ENCODE measurements around the gene HLA-DOB.

The HLA-DOB gene

DNA sequence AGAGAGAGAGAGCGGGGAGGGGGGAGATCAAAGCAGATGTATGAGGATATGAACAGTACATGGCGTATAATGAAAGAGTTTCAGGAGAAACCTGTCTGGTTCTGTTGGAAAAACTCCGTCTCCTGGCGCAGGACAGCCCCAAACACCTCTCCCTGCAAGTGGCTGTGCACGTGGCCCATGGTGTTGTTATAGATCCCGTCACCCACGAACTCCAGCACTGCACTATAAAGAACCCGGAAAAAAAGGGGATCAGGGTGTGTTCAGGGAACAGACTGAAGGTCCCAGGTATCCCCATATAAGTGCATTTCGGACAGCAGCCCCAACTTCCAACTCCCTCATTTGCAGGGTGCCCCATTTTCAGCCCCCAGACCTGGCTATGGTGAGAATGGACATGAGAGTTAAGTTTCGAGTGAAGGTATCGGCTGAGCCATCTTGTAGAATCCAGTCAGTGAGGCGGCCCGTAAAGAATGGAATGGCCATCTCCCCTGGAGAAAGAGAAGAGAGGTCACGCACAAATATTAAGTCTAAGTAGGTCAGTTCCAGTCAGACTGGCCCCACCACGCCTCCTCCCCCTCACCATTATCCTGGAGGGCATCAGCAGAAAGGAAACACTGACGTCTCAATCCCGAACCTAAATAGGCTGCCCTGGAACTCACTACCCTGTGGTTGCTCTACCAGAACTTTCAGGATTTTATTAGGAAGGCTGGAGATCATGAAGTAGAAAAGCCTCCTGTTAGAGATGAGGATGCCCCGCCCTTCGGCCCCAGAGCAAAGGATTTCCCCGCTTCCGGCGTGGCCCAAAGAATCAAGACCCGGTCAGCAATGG lies 35.4 kb upstream of the HLA-DOB start:
- no peak overlapping the region for H3K27ac ChIP-seq (ENCODE audit: low read depth, low read length)

GRCh38 chr6:32851025-32851424 lies 34.2 kb upstream of the HLA-DOB start:
- no peak overlapping the region for H3K23ac ChIP-seq (ENCODE audit: low read length)
- no peak overlapping the region for H3K56ac ChIP-seq (ENCODE audit: low read length)
- H2BK5ac ChIP-seq (ENCODE audit: low read length), result no peak overlapping the region
- H4K8ac ChIP-seq (ENCODE audit: low read depth, low read length), result no peak overlapping the region
- no peak for DNase-seq
- no peak overlapping the region for H3K18ac ChIP-seq (ENCODE audit: low read length)
- H3K27me3 ChIP-seq (ENCODE audit: insufficient read depth, low read length, poor library complexity), result peaks cover 25% of the 10 kb centered on the region
- H3K4me1 ChIP-seq (ENCODE audit: control insufficient read depth, low read depth, low read length), result no peaks in the 10 kb centered on the region
- no peak overlapping the region for H3K27ac ChIP-seq (ENCODE audit: low read depth, low read length)
- H3K4me2 ChIP-seq (ENCODE audit: low read length), result no peak overlapping the region
- H3K4me3 ChIP-seq (ENCODE audit: low read length), result no peak overlapping the region
- WGBS (ENCODE audit: extremely low coverage, insufficient coverage, low lambda C conversion rate), result no CpG with 5 or more reads among the region's 4 CpGs
- H2BK120ac ChIP-seq (ENCODE audit: low read depth, low read length), result no peak overlapping the region
- H3K9ac ChIP-seq (ENCODE audit: low read length), result no peak overlapping the region
- H3K79me2 ChIP-seq (ENCODE audit: control insufficient read depth, insufficient read depth, low read length), result no peaks in the 10 kb centered on the region
- no peak overlapping the region for H2AK5ac ChIP-seq (ENCODE audit: low read length)
- H2BK15ac ChIP-seq (replicated peaks; ENCODE audit: low read depth), result no peak overlapping the region
- H3K36me3 ChIP-seq (ENCODE audit: control insufficient read depth, insufficient read depth, low read length), result no peaks in the 10 kb centered on the region
- no peak overlapping the region for H3K4ac ChIP-seq (ENCODE audit: low read depth, low read length)
- no peak overlapping the region for H4K5ac ChIP-seq (ENCODE audit: low read length)
- no peaks in the 10 kb centered on the region for H3K79me1 ChIP-seq (ENCODE audit: low read length)

More for the DNA sequence above, 35.4 kb upstream of the HLA-DOB start:
- Histone ChIP-seq H2BK120ac (ENCODE audit: low read depth, low read length) (no peak overlapping the region), H3K4me2 (ENCODE audit: low read length) (no peak overlapping the region), H3K56ac (ENCODE audit: low read length) (no peak overlapping the region), H3K4me1 (ENCODE audit: control insufficient read depth, low read depth, low read length) (no peaks in the 10 kb centered on the region), H3K79me1 (ENCODE audit: low read length) (no peaks in the 10 kb centered on the region), H2AK5ac (ENCODE audit: low read length) (no peak overlapping the region), H3K27me3 (ENCODE audit: insufficient read depth, low read length, poor library complexity) (peaks cover 28% of the 10 kb centered on the region), H3K79me2 (ENCODE audit: control insufficient read depth, insufficient read depth, low read length) (no peaks in the 10 kb centered on the region), H3K18ac (ENCODE audit: low read length) (no peak overlapping the region), H2BK5ac (ENCODE audit: low read length) (no peak overlapping the region), H3K23ac (ENCODE audit: low read length) (no peak overlapping the region), H4K8ac (ENCODE audit: low read depth, low read length) (no peak overlapping the region), H3K9ac (ENCODE audit: low read length) (no peak overlapping the region), H4K5ac (ENCODE audit: low read length) (no peak overlapping the region), H3K4ac (ENCODE audit: low read depth, low read length) (no peak overlapping the region), H3K4me3 (ENCODE audit: low read length) (no peak overlapping the region), H3K36me3 (ENCODE audit: control insufficient read depth, insufficient read depth, low read length) (no peaks in the 10 kb centered on the region), H2BK15ac (replicated peaks; ENCODE audit: low read depth) (no peak overlapping the region)
- DNase-seq, result no peak
- WGBS (ENCODE audit: extremely low coverage, insufficient coverage, low lambda C conversion rate), result no CpG with 5 or more reads among the region's 23 CpGs

- H4K5ac ChIP-seq (ENCODE audit: low read length), result no peak overlapping the region
- H3K4me1 ChIP-seq (ENCODE audit: control insufficient read depth, low read depth, low read length), result no peaks in the 10 kb centered on the region
- H3K4ac ChIP-seq (ENCODE audit: low read depth, low read length), result no peak overlapping the region
- DNase-seq, result no peak
- H3K79me2 ChIP-seq (ENCODE audit: control insufficient read depth, insufficient read depth, low read length), result no peaks in the 10 kb centered on the region
- H2BK120ac ChIP-seq (ENCODE audit: low read depth, low read length), result no peak overlapping the region
- H3K18ac ChIP-seq (ENCODE audit: low read length), result no peak overlapping the region
- H3K23ac ChIP-seq (ENCODE audit: low read length), result no peak overlapping the region
- no peak overlapping the region for H3K27ac ChIP-seq (ENCODE audit: low read depth, low read length)
- H2AK5ac ChIP-seq (ENCODE audit: low read length), result no peak overlapping the region
- no peaks in the 10 kb centered on the region for H3K79me1 ChIP-seq (ENCODE audit: low read length)
- H3K9ac ChIP-seq (ENCODE audit: low read length), result no peak overlapping the region
- WGBS (ENCODE audit: extremely low coverage, insufficient coverage, low lambda C conversion rate), result no CpG with 5 or more reads among the region's 6 CpGs
- H3K4me2 ChIP-seq (ENCODE audit: low read length), result no peak overlapping the region
- no peaks in the 10 kb centered on the region for H3K36me3 ChIP-seq (ENCODE audit: control insufficient read depth, insufficient read depth, low read length)
- H3K27me3 ChIP-seq (ENCODE audit: insufficient read depth, low read length, poor library complexity), result peaks cover 14% of the 10 kb centered on the region
- no peak overlapping the region for H3K56ac ChIP-seq (ENCODE audit: low read length)
- H4K8ac ChIP-seq (ENCODE audit: low read depth, low read length), result no peak overlapping the region
- no peak overlapping the region for H3K4me3 ChIP-seq (ENCODE audit: low read length)
- no peak overlapping the region for H2BK15ac ChIP-seq (replicated peaks; ENCODE audit: low read depth)
- no peak overlapping the region for H2BK5ac ChIP-seq (ENCODE audit: low read length)
Observed at GRCh38 chr6:32849126-32849525, 32.3 kb upstream of the HLA-DOB start.

DNA sequence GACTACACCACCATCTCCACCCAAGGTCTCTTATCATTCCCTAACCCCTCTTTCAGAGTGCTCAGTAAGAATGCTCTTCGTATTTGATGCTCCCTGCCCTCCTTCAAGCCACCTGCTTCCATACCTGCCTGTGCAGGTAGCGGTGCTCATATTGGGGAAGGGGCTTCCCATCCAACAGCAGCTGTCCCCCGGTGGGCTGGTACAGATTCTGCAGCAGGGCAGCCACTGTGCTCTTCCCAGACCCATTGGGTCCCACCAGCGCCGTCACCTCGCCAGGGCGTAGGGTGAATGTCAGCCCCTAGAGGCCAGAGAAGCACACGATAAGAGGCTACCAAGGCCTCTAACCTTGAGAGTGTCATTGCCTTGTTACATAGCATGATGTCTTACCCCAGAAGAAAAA lies 31.0 kb upstream of the HLA-DOB start:
- no peak overlapping the region for H4K5ac ChIP-seq (ENCODE audit: low read length)
- H3K27me3 ChIP-seq (ENCODE audit: insufficient read depth, low read length, poor library complexity), result peaks cover 15% of the 10 kb centered on the region
- no CpG with 5 or more reads among the region's 8 CpGs for WGBS (ENCODE audit: extremely low coverage, insufficient coverage, low lambda C conversion rate)

GRCh38 chr6:32847004-32847403 lies 30.2 kb upstream of the HLA-DOB start:
- H3K4me1 ChIP-seq (ENCODE audit: control insufficient read depth, low read depth, low read length), result no peaks in the 10 kb centered on the region
- H2BK15ac ChIP-seq (replicated peaks; ENCODE audit: low read depth), result no peak overlapping the region
- H3K79me1 ChIP-seq (ENCODE audit: low read length), result no peaks in the 10 kb centered on the region
- H3K4me2 ChIP-seq (ENCODE audit: low read length), result no peak overlapping the region
- no peak overlapping the region for H3K56ac ChIP-seq (ENCODE audit: low read length)
- H3K18ac ChIP-seq (ENCODE audit: low read length), result no peak overlapping the region
- H3K4me3 ChIP-seq (ENCODE audit: low read length), result no peak overlapping the region
- H3K9ac ChIP-seq (ENCODE audit: low read length), result no peak overlapping the region
- H2BK5ac ChIP-seq (ENCODE audit: low read length), result no peak overlapping the region
- H2BK120ac ChIP-seq (ENCODE audit: low read depth, low read length), result no peak overlapping the region
- no CpG with 5 or more reads among the region's 10 CpGs for WGBS (ENCODE audit: extremely low coverage, insufficient coverage, low lambda C conversion rate)
- no peak overlapping the region for H4K5ac ChIP-seq (ENCODE audit: low read length)
- no peak overlapping the region for H4K8ac ChIP-seq (ENCODE audit: low read depth, low read length)
- peaks cover 9% of the 10 kb centered on the region for H3K27me3 ChIP-seq (ENCODE audit: insufficient read depth, low read length, poor library complexity)
- H3K36me3 ChIP-seq (ENCODE audit: control insufficient read depth, insufficient read depth, low read length), result no peaks in the 10 kb centered on the region
- DNase-seq, result no peak
- no peaks in the 10 kb centered on the region for H3K79me2 ChIP-seq (ENCODE audit: control insufficient read depth, insufficient read depth, low read length)
- no peak overlapping the region for H2AK5ac ChIP-seq (ENCODE audit: low read length)
- H3K4ac ChIP-seq (ENCODE audit: low read depth, low read length), result no peak overlapping the region
- H3K27ac ChIP-seq (ENCODE audit: low read depth, low read length), result no peak overlapping the region
- H3K23ac ChIP-seq (ENCODE audit: low read length), result no peak overlapping the region

More for the DNA sequence above, 31.0 kb upstream of the HLA-DOB start:
- Histone ChIP-seq H3K56ac (ENCODE audit: low read length) (no peak overlapping the region), H3K4ac (ENCODE audit: low read depth, low read length) (no peak overlapping the region), H4K8ac (ENCODE audit: low read depth, low read length) (no peak overlapping the region), H3K4me1 (ENCODE audit: control insufficient read depth, low read depth, low read length) (no peaks in the 10 kb centered on the region), H3K4me3 (ENCODE audit: low read length) (no peak overlapping the region), H2BK120ac (ENCODE audit: low read depth, low read length) (no peak overlapping the region), H3K9ac (ENCODE audit: low read length) (no peak overlapping the region), H2AK5ac (ENCODE audit: low read length) (no peak overlapping the region), H2BK5ac (ENCODE audit: low read length) (no peak overlapping the region), H3K4me2 (ENCODE audit: low read length) (no peak overlapping the region), H3K18ac (ENCODE audit: low read length) (no peak overlapping the region), H3K36me3 (ENCODE audit: control insufficient read depth, insufficient read depth, low read length) (no peaks in the 10 kb centered on the region), H3K27ac (ENCODE audit: low read depth, low read length) (no peak overlapping the region), H3K79me2 (ENCODE audit: control insufficient read depth, insufficient read depth, low read length) (no peaks in the 10 kb centered on the region), H3K79me1 (ENCODE audit: low read length) (no peaks in the 10 kb centered on the region), H3K23ac (ENCODE audit: low read length) (no peak overlapping the region), H2BK15ac (replicated peaks; ENCODE audit: low read depth) (no peak overlapping the region)
- DNase-seq, result no peak
